ENCODE results near the gene BCL2L15.

The BCL2L15 gene

DNA sequence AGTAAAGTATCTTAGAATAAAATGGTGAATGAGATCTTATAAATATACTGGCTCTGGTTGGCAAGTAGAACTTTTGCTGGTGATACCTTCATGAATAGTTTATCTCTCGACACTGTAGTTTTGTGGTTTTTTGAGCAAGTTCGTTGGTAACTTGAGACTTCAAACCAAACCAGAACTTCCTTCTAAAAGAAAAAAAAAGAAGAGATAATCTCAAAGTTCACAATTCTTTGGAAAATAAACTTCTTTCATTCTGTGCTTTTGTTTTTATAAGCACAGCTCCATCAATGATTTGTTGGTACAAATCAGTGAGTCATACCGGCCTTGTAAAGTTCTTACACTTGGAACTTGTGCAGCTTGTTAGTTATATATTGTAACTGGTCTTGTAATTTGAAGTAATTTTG, 44.1 kb upstream of the BCL2L15 start:
- no peak for TF ChIP-seq POLR2A (IDR thresholded peaks at IDR 0.05; ENCODE audit: extremely low read depth, insufficient read length)
- H3K4me3 ChIP-seq (ENCODE audit: low read depth, low read length), result peak overlapping the region; percentile 85
- peak; percentile 58 for DNase-seq (ENCODE audit: low read depth)

DNA sequence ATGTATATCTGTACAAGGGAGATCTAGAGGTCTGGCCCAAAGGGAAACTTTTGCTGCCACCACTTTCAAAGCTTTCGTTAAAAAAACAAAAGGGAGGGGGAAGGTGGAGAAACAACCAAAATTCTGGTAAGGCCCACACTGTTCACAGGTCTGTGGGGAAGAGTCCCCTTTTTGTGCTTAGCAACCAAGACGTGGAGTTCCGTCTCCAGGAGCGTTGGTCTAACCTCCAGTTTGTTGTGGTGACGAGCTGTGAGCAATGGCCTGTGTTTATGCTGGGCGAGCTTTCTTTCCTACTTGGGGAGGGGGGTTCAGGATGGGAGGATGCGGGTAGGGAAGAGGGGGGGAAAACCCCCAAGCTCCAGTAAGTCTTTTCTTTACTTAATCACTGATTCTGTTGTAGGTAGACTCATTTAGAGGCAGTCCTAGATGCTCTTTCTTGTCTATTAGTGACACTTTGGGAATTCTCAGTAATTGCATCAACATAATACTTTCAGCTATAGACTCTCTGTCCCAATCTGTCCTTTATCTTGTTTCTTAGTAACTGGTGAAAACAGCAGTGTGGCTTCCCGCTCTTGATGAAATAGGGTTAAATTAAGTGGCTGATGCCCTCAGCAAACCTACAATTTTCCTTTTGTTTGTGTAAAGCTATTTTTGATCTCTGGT, 43.2 kb upstream of the BCL2L15 start:
- TF ChIP-seq, protein P1, sequence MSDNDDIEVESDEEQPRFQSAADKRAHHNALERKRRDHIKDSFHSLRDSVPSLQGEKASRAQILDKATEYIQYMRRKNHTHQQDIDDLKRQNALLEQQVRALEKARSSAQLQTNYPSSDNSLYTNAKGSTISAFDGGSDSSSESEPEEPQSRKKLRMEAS (IDR thresholded peaks at IDR 0.05; ENCODE audit: low read depth, low read length), result 0 out of 2 replicates have a peak, but pooled peaks have one; percentile 3
- TF ChIP-seq MYC (IDR thresholded peaks at IDR 0.05; ENCODE audit: low read depth, low read length), result no peak
- TF ChIP-seq, protein P2, sequence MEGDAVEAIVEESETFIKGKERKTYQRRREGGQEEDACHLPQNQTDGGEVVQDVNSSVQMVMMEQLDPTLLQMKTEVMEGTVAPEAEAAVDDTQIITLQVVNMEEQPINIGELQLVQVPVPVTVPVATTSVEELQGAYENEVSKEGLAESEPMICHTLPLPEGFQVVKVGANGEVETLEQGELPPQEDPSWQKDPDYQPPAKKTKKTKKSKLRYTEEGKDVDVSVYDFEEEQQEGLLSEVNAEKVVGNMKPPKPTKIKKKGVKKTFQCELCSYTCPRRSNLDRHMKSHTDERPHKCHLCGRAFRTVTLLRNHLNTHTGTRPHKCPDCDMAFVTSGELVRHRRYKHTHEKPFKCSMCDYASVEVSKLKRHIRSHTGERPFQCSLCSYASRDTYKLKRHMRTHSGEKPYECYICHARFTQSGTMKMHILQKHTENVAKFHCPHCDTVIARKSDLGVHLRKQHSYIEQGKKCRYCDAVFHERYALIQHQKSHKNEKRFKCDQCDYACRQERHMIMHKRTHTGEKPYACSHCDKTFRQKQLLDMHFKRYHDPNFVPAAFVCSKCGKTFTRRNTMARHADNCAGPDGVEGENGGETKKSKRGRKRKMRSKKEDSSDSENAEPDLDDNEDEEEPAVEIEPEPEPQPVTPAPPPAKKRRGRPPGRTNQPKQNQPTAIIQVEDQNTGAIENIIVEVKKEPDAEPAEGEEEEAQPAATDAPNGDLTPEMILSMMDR (IDR thresholded peaks at IDR 0.05; ENCODE audit: low read depth, low read length), result no peak
- no peak for TF ChIP-seq POLR2A (IDR thresholded peaks at IDR 0.05; ENCODE audit: extremely low read depth, insufficient read length)
- H3K4me3 ChIP-seq (ENCODE audit: low read depth, low read length), result peak overlapping the region; percentile 85
- DNase-seq (ENCODE audit: low read depth), result peak; percentile 82

DNA sequence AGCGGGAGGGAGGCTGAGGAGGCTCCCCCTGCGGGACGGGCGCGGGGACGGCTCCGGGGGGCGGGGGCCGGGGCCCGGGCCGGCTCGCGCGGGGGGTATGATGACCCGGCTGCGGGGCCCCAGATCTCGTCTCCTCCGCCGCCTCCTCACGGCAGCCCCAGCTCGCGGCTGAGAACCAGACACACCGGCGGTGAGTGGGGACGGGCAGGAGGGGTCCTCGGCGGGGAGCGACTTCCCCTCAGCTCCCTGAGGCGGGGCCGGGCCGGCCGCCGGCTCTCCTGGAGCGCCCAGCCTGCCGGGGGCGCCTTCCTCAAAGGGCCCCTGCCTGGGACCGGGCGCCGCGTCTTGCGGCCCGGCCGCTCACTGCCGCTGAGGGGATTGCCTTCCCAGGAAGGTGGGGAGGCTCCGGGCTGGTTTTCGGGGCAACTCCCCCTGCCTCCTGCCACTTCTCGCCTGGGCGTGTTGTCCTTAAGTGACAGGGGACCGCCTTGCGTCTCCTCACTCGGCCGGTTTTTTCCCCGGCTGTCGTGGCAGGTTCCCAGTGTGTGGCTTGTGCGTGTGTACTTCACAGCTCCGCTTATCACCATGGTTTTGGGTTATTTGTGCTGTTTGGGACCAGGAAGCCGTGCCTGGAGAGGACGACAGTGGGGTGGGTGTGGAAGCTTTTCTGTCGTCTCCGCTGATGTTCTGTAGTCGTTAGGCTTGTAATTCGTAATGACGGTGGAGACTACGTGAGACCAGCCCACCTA, 42.5 kb upstream of the BCL2L15 start:
- TF ChIP-seq POLR2A (IDR thresholded peaks at IDR 0.05; ENCODE audit: extremely low read depth, insufficient read length), result no peak
- TF ChIP-seq, protein P1 (IDR thresholded peaks at IDR 0.05; ENCODE audit: low read depth, low read length), result no peak
- no peak for TF ChIP-seq MYC (IDR thresholded peaks at IDR 0.05; ENCODE audit: low read depth, low read length)
- TF ChIP-seq, protein P2 (IDR thresholded peaks at IDR 0.05; ENCODE audit: low read depth, low read length), result no peak
- H3K4me3 ChIP-seq (ENCODE audit: low read depth, low read length), result peak overlapping the region; percentile 85
- peak; percentile 69 for DNase-seq (ENCODE audit: low read depth)

DNA sequence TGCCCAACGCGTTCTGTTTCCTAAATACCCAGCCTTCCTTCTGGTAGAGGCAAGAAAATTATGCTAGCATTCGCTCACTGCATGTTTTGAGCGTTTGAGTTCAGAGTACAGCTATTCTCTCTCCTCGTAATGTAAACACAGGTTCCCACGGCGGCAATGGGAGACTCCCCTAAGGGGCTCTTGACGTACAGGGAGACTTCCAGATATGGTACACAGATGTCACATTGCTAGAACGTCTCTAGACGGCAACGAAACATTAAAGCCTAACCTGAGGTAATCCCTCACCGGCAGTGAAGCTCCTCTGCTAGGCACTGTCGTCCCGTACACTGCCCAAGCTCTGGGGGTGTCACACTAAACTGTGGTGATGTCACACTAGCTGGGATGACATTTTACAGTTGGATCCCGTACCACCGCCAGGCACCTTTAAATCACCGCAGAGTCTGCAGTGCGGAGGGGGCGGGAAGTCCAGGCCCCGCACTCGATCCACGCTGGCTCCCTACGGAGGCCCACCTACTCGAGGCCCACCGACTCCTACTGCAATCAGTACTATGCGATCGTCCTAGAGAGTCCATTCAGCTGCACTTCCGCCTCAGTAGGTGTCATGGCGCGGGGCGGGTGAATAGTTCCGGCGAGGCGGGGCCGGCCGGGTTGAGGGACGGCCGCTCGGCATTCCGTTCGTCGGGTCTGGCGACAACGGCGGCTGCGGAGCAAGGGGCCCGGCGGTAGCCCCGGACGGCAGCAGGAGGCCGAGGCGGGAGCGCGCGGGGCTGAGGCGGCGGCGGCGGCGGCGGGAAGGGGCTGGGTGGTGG, 41.8 kb upstream of the BCL2L15 start, which contains the start of gene HIPK1:
Gene HIPK1 (plus strand): TSS at position 384 of the 809 bp plus-strand sequence.
- peak; percentile 64 for TF ChIP-seq POLR2A (IDR thresholded peaks at IDR 0.05; ENCODE audit: extremely low read depth, insufficient read length)
- TF ChIP-seq MYC (IDR thresholded peaks at IDR 0.05; ENCODE audit: low read depth, low read length), result peak; percentile 56
- TF ChIP-seq, protein P2 (IDR thresholded peaks at IDR 0.05; ENCODE audit: low read depth, low read length), result no peak
- TF ChIP-seq, protein P1 (IDR thresholded peaks at IDR 0.05; ENCODE audit: low read depth, low read length), result peak; percentile 15; the same call in 1 of the 2 replicates
- H3K4me3 ChIP-seq (ENCODE audit: low read depth, low read length), result peak within 1 kb of the TSS; percentile 85
- peak; percentile 94 for DNase-seq (ENCODE audit: low read depth)

DNA sequence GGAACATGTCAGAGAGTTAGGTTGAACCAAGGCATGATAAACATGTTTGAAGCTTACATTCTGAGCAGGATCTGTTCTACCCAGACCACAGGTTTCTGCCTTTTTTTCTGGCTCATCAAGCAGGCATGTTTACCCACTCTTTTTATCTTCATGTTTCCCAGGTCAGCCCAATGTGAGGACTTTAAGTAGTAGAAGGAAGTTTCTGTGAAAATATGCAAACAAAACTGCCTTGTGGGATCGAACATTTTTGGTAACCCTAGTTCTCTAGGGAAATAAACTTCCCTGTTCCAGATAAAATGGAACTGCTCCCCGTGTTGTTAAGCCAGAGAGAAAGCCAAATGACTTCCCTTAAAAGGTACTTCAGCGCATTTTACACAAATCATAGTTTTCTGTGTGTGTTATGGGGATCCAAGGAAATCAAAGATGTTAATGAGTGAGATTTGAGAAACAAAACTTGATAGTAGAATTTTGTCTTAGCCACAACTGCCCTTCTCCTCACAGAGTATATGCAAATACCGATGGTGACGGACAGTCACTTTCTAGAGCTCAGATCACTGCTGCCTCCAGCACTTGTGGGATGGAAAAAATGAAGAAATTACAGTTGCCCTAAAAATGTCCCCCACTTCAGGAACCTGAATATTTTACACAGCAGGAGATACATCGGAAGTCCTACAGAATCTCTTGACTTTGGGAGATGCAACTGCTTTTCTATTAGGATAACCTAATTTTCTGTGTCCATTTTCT, 41.0 kb upstream of the BCL2L15 start:
- TF ChIP-seq, protein P1 (IDR thresholded peaks at IDR 0.05; ENCODE audit: low read depth, low read length), result no peak
- TF ChIP-seq POLR2A (IDR thresholded peaks at IDR 0.05; ENCODE audit: extremely low read depth, insufficient read length), result no peak
- TF ChIP-seq MYC (IDR thresholded peaks at IDR 0.05; ENCODE audit: low read depth, low read length), result no peak
- TF ChIP-seq, protein P2 (IDR thresholded peaks at IDR 0.05; ENCODE audit: low read depth, low read length), result no peak
- H3K4me3 ChIP-seq (ENCODE audit: low read depth, low read length), result peak overlapping the region; percentile 82
- peak; percentile 49 for DNase-seq (ENCODE audit: low read depth)
